NT2/D1 (cell line): ENCODE data around the gene MLLT3.

Experiments used
- SUZ12 ChIP-seq: IDR thresholded peaks from 2 replicates; pipeline ENCODE4 v1.6.1; 2011; ENCODE audit not compliant: insufficient read length, insufficient read depth; ENCODE audit errors: extremely low read depth
- YY1 ChIP-seq: IDR thresholded peaks from 2 replicates; pipeline ENCODE4 v1.6.1; 2011; ENCODE audit not compliant: insufficient read length, insufficient read depth
- ZNF274 ChIP-seq: IDR thresholded peaks from 2 replicates; pipeline ENCODE4 v1.6.1; 2011; ENCODE audit warnings: mild to moderate bottlenecking, low read depth, low read length

GRCh38 chr9:20376042-20376441 lies 246.3 kb downstream of the MLLT3 start:
- TF ChIP-seq ZNF274 (no peak), SUZ12 (no peak), YY1 (no peak)
